ENCODE measurements around the gene ACYP2.
"Not testable (repeated sequence)": the region's sequence is repeated elsewhere in the genome, so short reads cannot be mapped to it uniquely, and the experiment has no call there.

The ACYP2 gene

DNA sequence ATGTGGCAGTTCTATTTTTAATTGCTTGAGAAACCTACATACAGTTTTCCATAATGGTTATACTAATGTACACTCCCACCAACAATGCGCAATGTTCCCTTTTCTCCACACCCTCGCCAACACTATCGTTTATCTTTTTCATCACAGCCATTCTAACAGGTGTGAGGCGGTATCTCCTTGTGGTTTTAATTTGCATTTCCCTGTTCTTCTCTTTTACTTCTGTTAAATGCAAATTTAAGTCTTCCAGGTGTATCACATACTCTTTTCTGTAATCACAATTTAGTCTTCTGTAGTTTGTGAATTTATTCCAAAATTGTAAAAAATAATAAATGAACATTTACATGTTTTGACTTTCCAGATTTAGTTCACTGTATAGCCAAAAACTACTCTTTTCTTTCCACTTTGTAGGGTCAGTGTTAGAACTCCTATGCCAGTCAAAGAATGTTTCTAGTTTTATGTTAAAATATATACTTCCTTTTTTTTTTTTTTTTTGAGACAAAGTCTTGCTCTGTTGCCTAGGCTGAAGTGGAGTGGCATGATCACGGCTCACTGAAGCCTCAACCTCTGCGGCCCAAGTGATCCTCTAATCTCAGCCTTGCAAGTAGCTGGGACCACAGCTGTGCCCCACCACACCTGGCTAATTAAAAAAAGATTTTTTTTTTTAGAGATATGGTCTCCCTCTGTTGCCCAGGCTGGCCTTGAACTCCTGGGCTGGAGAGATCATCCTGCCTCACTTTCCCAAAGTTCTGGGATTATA lies 15.4 kb upstream of the ACYP2 start:
- no peak for DNase-seq

DNA sequence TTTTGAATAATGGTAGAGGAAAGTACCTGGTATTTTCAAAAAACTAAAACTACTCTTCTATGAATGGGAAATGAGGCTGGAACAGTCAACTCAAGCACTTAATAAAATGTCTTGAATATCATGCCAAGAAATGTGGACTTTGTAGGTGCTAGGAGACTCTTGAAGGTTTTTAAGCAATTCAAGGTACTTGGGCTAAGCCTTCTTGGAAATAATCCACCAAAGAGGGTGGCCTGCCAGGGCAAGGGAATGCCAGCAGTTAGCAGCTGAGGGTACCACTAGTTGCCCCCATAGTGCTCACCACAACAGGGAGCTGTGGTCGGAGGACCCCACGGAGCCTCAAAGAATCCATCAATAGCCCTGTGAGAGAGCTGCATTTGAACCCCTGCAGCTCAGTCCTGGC lies 14.6 kb upstream of the ACYP2 start:
- DNase-seq = no peak

DNA sequence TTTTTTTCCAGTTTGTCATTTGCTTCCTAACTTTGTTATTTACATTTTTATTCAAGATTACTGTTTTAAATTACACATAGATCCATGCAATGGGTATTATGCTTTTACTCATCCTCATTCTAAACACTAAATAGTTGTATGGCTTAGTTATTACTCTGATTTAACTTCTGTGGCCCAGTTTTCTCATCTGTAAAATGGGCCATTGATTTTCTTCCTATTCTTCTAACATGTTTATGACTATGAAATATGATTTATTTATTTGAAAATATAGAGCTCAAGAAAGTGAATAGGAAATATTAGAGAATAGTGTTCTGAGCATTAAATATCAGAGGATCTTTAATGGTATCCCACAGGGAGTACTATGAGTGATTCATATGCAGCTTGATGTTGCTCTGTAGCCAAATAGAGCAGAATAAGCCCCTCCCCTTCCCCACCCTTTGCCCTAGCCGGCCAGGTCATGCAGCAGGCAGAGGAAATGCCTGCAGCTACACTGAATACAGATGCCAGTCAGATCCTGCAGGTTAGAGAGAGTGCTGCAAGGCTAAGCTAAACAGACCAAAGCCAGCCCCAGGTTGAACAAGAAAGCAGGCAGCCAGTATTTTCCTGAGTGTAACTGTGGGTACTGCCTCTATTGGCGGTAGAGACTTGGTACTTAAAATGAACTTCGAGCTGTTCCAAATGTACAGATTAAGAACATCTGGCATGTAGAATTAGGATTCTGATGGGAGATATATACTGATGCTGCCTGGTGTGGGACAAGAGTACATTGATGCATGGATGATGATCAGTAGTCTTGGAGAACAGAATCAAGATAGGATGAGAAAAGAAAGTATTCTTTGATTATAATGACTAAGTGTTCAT lies 11.7 kb upstream of the ACYP2 start:
- no peak for DNase-seq

DNA sequence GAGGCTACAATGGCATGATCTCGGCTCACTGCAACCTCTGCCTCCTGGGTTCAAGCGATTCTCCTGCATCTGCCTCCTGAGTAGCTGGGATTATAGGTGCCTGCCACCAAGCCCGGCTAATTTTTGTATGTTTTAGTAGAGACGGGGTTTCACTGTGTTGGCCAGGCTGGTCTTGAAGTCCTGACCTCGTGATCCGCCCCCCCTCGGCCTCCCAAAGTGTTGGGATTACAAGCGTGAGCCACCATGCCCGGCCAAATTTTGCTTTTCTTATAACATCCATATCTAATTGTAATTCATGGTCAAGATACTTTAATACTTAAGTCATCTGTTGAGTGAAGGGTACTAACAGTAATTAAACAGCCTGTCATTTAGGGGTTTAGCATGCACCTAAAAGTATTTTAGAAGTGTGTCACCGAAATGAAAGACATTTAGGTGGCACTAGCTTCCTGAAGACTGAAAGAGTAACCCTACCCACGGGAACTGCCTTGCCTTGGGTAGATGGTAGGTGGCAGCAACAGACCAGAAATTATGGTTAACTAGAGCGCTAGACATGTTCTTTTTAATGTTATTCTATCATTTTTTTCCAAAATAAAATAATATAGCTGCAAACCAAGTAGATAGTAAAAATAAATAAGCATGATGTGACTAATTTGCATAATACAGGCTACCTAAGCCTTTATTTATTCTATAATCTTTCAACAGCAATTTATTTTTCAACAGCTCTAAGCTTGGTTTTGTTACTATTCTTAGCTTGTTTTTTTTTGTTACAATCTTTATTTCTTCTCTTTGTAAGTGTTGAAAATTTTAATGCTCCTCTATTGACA lies 8.6 kb upstream of the ACYP2 start:
- DNase-seq = no peak

DNA sequence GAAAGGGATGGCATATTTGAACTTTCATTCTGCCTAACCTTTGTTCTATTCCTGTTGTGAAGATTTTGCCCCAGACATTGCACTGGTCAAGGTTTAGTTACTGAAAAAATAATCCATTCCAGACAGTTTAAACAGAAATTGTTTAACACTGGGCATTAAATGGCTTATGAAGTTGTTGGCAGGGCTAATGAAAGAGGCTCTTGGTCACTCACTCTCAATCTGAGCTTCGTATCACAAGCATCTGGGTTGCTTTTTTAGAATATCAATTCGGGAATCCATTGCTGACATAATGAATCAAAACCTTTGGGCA lies 8.0 kb upstream of the ACYP2 start:
- no peak for DNase-seq

DNA sequence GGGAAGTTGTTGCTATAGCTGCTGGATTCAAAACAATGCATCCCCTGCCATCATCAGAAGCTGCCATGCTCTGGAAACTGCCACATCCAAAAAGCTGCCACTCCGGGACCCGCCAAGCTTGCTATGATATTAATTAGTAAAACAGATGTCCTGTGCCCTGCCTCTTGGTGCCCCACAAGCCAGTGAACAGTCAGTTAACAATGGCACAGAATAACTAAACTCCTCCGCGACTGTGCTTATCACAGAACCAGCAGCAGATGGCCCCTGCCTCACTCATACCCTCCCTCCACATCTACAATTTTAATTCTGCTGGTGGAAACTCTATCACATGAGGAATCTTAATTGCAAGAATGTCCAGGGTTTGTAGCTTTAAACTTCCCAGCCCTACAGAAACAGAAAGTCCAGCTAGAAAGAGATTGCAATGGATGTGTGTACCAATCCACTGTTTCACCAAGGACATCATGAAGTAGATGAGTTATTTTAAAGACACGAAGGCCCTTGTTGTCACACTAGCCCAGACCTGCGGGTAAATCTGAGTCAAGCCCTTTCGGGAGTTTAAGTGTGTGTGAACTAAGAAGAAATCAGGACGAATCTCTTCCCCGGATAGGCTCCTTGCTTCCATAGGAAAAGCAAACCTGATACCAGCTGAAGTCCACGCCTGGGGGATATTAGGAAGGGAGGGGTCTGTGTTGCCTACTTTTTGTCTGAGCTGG lies 7.4 kb upstream of the ACYP2 start:
- DNase-seq = no peak

DNA sequence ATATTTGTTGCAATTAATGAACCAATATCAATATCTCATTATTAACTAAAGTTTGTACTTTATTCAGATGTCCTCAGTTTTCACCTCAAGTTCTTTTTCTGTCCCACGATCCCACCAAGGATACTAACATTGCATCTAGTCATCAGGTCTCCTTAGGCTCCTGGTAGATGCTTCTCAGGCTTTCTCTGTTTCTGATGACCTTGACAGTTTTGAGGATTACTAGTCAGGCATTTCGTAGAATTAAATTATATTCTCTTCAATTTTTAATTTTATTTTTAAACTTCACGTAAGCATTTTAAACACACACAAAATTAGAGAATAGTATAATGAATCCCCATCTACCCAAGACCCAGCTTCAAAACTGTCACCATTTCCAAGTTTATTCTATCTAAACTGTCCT lies 5.6 kb upstream of the ACYP2 start:
- no peak for DNase-seq

DNA sequence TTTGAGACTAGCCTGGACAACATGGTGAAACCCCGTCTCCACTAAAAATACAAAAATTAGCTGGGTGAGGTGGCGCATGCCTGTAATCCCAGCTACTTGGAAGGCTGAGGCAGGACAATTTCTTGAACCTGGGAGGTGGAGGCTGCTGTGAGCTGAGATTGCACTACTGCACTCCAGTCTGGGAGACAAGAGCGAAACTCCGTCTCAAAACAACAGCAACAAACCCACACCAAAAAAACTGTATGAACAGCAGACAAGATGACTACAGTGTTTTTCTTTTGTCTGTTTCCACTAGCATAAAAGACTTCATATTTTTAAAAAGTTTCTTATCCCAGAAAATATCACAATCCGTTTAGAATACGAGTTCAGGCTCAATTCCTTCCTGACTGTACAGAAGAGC lies 936 bp upstream of the ACYP2 start:
- not testable (repeated sequence) for DNase-seq

DNA sequence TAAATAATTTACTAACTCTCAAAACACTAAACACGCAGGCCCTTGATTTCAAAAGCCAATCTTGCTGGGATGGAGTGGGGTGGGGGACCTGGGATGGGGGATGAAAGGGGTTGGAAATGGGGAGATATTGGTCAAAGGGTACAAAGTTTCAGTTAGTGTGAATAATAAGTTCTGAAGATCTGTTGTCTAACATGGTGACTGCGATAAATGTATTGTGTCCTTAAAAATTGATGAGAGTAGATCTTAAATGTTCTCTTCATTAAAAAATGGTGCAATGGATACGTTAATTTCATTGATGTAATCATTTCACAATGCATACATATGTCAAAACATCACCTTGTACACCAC lies 505 bp upstream of the ACYP2 start:
- no peak for DNase-seq

DNA sequence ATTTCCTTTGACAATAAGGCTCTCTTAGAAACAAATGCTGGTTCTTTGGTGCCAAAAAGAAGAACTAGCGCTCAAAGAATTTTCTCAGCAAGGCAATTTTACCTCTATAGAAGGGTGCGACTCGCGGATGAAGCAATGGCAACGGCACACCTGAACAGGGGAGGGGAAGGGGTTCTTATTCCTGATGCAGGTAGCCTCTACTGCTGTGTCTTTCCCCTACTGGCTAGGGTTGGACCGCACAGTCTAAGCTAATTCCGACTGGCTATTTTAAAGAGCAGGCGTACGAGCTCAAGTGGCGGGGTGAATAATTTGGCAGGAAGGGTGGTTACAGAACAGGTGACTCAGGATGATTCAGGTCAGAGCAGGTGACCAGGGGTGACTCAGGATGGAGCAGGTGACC lies 1.2 kb downstream of the ACYP2 start:
- not testable (repeated sequence) for DNase-seq

DNA sequence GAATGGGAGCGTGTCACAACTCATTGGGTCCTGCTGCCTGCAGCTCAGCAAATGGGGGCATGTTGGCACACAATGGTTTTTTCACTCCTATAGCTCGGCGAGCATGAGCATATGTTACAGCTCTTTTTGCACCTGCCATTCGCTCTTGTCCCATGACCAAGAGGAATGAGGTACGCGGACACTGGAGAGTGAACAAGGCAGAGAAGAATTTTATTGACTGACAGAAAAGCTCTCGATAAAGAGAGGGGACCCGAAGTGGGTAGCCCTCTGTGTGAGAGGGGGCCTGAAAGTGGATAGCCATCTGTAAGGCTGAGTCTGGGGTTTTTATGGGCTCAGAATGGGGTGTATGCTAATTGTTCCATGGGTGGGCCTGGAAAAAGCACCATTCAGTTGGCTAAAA lies 5.5 kb downstream of the ACYP2 start:
- no peak for DNase-seq

DNA sequence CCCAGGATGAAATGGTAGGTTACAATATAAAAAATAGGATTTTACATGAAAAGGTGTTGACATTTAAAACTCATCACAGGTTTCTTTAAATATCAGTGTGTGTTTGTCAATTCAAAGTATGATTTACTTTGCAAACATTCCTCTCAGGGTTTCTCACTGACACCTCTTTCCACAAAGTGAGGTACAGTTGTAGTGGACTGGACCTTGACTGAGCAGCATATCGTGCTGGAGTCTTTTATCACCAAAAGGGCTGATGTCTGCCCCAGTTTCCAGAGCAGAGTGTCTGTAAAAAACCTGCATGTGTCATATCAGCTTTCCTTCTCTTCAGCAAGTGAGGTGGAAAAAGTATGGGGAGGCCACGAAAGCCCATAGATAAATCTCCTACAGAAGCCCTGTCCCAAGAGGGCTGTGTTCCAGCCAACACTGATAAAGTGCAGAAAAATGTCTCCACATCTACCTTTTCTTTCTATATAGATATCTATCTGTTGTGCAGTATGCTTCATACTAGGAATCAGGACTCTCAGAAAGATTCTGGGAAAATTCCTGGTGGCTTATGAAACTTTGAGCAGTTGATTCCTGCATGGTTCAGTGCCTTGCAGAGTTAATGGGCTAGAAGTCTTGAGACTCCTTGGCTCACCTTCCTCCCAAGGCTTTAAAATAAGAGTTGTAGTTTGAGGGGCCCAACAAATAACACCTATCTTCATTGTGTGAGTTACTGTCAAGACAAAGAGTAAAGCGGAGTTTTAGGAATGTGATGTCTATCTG lies 6.9 kb downstream of the ACYP2 start:
- DNase-seq = no peak

DNA sequence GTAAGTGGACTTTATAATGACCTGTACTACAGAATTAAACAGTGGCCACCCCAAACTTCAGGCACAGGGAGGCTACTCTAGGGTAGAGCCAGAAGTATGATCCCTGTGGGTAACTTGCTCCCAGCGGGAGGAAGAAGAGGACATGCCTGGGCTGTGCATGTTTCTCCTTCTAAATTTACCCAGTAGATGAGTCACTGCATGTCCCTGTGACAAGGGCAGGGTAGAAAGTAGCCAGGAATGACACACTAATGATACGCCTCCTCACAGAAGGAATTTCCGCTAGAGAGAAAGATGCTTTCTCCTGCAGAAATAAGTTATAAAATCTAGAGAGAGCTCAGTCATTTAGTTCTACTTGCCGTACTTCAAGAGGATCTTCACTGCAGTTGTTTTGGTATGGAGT lies 7.5 kb downstream of the ACYP2 start:
- DNase-seq = no peak

DNA sequence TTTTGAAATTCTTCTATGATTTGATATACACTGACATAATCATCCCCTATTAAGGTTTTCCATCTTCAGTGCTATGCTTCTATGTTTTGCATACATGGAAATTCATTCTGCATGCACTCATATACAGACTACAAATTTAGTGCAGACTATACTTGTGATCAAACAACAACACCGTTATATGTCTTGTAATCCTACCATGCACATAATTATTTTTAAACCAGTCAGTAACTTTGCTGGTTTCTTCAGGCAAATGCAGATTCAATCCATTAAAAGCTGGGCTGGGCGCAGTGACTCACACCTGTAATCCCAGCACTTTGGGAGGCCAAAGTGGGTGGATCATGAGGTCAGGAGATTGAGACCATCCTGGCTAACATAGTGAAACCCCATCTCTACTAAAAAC lies 11.8 kb downstream of the ACYP2 start:
- DNase-seq = not testable (repeated sequence)

DNA sequence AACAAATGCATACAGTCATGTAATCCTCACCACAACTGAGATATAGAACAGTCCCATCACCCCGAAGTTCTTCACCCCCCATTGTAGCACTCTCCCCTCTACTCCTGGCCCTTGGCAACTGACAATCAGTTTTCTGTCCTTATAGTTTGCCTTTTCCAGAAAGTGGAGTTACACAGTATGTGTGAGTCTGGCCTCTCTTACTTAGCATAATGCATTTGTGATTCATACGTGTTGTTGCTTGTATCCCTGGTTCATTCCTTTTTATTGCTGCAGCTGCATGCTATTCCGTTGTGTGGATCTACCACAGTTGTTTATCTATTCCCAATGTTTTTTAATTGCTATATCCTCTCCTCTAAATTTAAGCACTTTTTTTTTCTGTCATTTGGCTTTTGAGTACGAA lies 17.6 kb downstream of the ACYP2 start:
- DNase-seq = no peak

DNA sequence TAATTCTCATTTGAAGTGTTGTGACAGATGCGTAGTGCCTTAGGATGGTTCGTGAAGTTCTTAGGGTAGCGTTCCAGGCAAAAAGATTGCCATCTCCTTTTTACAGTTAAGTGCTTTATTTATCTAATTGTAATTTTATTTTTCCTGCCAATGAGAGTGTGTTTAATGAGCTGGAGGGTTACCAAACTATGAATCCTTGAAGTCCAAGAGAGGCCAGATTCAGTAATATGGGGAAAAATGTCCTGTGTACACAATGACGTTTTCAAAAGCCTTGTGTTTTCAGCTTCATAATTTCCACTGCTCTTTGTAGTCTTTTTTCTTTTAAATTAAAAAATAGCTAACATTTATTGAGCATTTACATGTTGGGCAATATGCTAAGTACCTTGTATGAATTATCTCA lies 23.8 kb downstream of the ACYP2 start:
- no peak for DNase-seq

DNA sequence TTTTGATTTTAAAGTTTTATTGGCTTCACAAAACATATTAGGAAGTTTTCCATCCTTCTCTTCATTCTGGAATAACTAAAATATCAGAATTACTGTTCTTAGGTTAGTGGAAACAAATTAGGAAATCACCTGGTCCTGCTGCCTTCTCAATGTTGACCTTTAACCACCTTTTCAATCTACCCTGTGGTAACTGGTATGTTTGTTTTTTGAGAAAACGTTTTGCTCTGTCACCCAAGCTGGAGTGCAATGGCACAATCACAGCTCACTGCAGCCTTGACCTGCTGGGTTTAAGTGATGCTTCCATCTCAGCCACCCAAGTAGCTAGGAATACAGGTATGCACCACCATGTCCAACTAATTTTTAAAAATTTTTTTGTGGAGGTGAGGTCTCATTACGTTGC lies 28.4 kb downstream of the ACYP2 start:
- no peak for DNase-seq

DNA sequence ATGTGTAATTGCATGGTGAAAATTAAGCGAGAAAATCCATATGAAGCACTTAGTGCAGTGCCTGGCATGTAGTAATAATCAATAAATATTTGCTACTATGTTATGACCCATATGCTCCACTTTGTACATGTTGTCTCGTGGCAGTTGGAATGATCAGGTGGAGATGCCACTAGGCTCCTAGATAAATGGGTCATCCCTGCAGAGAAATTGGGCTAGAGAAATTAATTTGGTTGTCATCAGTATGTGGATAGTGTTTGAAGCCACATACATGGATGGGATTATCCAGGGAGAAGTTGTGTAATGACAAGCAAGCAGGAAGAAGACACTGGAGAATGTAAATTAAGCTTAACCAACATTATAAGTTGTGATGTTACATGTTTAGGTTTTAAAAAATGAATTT lies 33.0 kb downstream of the ACYP2 start:
- DNase-seq = no peak

DNA sequence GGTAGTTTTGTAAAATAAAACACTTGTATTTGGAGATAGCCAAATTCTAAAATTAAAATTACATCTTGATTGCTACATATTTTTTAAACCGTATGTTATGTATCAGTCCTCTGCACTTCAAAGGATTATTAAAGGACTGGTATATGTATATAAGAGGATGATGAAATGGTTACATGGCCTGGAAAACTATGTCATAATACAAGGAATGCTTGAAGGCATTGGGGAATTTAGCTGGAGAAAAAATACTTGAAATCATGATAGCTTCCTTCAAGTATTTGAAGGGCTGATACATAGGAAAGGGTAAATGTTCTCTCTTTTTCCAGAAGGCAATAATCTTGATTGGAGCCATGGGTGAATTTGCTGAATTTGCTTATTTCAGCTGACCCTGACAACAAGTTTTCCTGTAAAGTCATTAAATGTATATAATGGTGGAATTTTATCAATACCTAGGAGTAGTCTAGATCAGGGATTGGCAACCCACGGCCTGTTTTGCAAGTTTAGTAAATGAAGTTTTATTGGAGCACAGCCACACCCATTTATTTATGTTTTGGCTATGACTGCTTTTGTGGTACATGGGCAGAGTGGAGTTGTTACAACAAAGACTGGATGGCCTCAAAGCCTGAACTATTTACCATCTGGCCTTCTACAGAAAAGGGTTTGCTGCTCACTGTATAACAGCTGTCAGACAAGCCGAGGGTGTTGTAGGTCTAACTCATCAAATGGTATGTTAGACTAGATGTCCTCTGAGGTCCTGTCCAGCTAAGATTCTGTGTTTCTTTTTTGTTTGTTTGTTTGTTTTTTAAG lies 34.4 kb downstream of the ACYP2 start:
- DNase-seq = no peak

DNA sequence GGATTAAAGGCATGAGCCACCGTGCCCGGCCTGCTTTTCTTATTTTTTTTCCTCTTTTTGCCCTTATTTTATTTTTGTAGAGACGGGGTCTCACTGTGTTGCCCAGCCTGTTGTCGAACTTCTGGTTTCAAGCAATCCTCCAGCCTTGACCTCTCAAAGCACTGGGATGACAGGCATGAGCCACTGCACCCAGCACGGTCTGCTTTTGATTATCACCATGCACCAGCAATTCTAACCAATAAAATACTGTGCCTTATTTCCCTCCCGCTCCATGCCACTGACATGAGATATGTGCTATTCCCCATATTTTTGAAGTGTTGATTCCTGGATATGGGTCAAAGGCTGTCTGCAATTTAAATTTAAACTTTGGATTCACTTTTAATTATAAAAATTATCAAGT lies 42.9 kb downstream of the ACYP2 start:
- DNase-seq = no peak

DNA sequence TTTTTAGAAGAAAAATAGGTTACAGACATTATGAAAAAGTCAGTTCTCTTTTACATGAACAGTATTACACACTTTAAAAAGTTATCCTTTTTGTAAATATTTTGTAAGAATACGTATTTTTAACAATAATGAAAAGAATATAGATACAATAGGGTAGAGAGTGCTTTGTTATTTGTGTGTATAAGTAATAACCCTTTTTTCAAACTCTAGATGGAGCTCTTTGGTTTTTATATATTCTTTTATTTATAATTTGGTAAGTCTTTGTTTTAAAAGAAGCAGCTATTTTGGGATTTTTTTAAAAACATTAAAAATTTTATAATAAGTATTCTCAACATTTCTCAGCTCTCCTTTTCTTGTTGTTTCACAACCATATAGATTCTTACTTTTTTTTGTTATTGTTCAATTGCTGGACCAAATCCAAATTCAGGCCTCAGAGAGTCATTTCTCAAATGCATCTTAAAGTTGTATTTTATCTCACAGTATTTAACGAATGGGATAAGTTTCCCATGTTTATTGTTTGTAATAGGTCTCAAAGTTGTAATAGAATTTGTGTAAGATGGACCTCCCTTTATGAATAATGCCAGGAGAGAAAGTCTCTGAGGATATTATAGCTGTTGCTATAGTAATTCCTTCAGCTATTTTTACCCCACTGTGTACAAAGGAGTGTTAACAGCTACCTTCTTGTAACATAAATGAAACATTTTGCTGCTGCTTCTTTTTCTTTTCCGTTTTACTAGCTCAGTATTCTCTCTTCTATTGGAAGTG lies 46.4 kb downstream of the ACYP2 start:
- DNase-seq = no peak

Data from SIG-M5 (cell line).